ENCODE data around the gene ENAM. TPM values are rescaled to one million over a fixed set of nuclear protein-coding genes. Genes with fewer than 3 reads are reported as not detected.

Gene ENAM
- total and polyA plus RNA-seq, 2 experiments from 2014 or later: not detected

DNA sequence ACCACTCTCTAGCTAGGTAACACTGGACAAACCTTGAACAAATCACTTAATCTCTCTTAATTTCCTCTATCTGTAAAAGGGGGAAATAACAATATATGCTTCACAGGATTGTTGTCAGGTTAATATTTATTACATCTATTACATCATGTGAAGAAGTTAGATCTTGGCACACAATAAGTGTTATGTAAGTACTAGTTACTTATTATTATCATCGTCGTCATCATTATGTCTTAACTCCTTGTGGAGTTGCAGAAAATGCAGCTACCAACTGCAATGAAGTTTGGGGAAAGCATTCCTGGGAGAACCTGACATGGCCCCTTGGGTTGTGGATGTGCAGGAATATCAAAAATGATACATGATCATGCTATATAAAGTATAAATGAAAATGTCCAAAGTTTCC is 42.5 kb downstream of the ENAM start:
- Histone ChIP-seq H3K4me1 (ENCODE audit: low read depth) (no peaks in the 10 kb centered on the region), H3K9me3 (ENCODE audit: low read depth) (no peaks in the 10 kb centered on the region), H3K27me3 (peaks cover 10% of the 10 kb centered on the region), H3K4me3 (no peak overlapping the region), H3K36me3 (no peaks in the 10 kb centered on the region), H3K27ac (no peak overlapping the region)
- DNase-seq (ENCODE audit: low read depth in 1 of 2, low spot score in 1 of 2): no peak
- TF ChIP-seq, protein P1, sequence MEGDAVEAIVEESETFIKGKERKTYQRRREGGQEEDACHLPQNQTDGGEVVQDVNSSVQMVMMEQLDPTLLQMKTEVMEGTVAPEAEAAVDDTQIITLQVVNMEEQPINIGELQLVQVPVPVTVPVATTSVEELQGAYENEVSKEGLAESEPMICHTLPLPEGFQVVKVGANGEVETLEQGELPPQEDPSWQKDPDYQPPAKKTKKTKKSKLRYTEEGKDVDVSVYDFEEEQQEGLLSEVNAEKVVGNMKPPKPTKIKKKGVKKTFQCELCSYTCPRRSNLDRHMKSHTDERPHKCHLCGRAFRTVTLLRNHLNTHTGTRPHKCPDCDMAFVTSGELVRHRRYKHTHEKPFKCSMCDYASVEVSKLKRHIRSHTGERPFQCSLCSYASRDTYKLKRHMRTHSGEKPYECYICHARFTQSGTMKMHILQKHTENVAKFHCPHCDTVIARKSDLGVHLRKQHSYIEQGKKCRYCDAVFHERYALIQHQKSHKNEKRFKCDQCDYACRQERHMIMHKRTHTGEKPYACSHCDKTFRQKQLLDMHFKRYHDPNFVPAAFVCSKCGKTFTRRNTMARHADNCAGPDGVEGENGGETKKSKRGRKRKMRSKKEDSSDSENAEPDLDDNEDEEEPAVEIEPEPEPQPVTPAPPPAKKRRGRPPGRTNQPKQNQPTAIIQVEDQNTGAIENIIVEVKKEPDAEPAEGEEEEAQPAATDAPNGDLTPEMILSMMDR (IDR thresholded peaks at IDR 0.05; ENCODE audit: low read depth, low read length): no peak

- Histone ChIP-seq H3K4me1 (ENCODE audit: low read depth) (no peaks in the 10 kb centered on the region), H3K27me3 (peaks cover 5% of the 10 kb centered on the region), H3K27ac (no peak overlapping the region), H3K4me3 (no peak overlapping the region), H3K9me3 (ENCODE audit: low read depth) (no peaks in the 10 kb centered on the region), H3K36me3 (no peaks in the 10 kb centered on the region)
- no peak for DNase-seq (ENCODE audit: low read depth in 1 of 2, low spot score in 1 of 2)
- TF ChIP-seq, protein P1 (IDR thresholded peaks at IDR 0.05; ENCODE audit: low read depth, low read length): no peak
Observed at GRCh38 chr4:70674191-70674590, 45.6 kb downstream of the ENAM start.

GRCh38 chr4:70674731-70675130 is 46.2 kb downstream of the ENAM start:
- TF ChIP-seq, protein P1 (IDR thresholded peaks at IDR 0.05; ENCODE audit: low read depth, low read length): no peak
- Histone ChIP-seq H3K9me3 (ENCODE audit: low read depth) (no peaks in the 10 kb centered on the region), H3K4me1 (ENCODE audit: low read depth) (no peaks in the 10 kb centered on the region), H3K4me3 (no peak overlapping the region), H3K27ac (no peak overlapping the region), H3K36me3 (no peaks in the 10 kb centered on the region), H3K27me3 (peaks cover 3% of the 10 kb centered on the region)
- no peak for DNase-seq (ENCODE audit: low read depth in 1 of 2, low spot score in 1 of 2)

- Histone ChIP-seq H3K27me3 (no peaks in the 10 kb centered on the region), H3K36me3 (no peaks in the 10 kb centered on the region), H3K4me1 (ENCODE audit: low read depth) (no peaks in the 10 kb centered on the region), H3K27ac (no peak overlapping the region), H3K4me3 (no peak overlapping the region), H3K9me3 (ENCODE audit: low read depth) (no peaks in the 10 kb centered on the region)
- DNase-seq (ENCODE audit: low read depth in 1 of 2, low spot score in 1 of 2): no peak
- TF ChIP-seq, protein P1 (IDR thresholded peaks at IDR 0.05; ENCODE audit: low read depth, low read length): no peak
Observed at GRCh38 chr4:70676554-70677090, 48.1 kb downstream of the ENAM start.

GRCh38 chr4:70678383-70678999 is 49.9 kb downstream of the ENAM start:
- Histone ChIP-seq H3K4me3 (no peak overlapping the region), H3K27ac (no peak overlapping the region), H3K36me3 (no peaks in the 10 kb centered on the region), H3K4me1 (ENCODE audit: low read depth) (no peaks in the 10 kb centered on the region), H3K27me3 (no peaks in the 10 kb centered on the region), H3K9me3 (ENCODE audit: low read depth) (no peaks in the 10 kb centered on the region)
- no peak for DNase-seq (ENCODE audit: low read depth in 1 of 2, low spot score in 1 of 2)
- TF ChIP-seq, protein P1 (IDR thresholded peaks at IDR 0.05; ENCODE audit: low read depth, low read length): no peak

Data from cardiac muscle cell (in vitro differentiated cells and primary cell).